ENCODE measurements around the gene WDR93. TPM values are rescaled to one million over a fixed set of nuclear protein-coding genes. Genes with fewer than 3 reads are reported as not detected.

Gene WDR93
- total RNA-seq, 1 donor from 2014 or later, result 0.16 TPM

DNA sequence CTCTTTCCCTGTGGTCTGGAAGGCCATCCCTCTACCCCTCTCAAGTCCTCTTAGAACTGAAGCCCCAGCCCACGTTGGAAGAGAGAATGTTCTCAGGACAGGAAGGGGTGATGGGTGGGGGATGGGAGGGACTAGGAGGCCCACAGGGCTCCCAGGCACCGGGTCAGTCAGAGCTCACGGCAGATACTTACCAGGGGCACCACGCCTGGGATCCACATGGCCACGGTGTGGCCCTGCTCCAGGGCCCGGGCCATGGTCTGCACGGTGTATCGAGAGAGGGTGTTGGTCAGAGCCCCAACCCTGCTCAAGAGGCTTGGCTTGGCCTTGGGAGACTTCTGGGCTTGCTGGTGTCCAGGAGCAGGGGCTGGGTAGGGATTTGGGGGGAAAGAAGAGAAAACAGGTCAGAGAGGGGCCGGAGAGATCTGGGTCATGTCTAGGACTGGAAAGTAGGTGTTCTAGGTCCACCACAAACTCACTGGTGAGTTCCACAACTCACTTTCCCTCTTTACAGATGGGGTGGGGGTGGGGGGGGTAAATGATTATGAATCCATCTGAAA lies 21.2 kb upstream of the WDR93 start:
- Mint-ChIP-seq H3K27me3 (peaks cover 19% of the 10 kb centered on the region), H3K4me3 (no peak overlapping the region), H3K4me1 (no peaks in the 10 kb centered on the region), H3K27ac (no peak overlapping the region), H3K36me3 (ENCODE audit: low read depth) (no peaks in the 10 kb centered on the region), H3K9me3 (no peaks in the 10 kb centered on the region)
- DNase-seq, result no peak
- POLR2A ChIA-PET, result no interaction called here
- intact Hi-C loops (cut with micrococcal nuclease), result no loop called here
- no peak for TF ChIP-seq CTCF (IDR thresholded peaks at IDR 0.05)
- ATAC-seq (ENCODE audit: low read depth), result no peak
- CTCF ChIA-PET, result no interaction called here

DNA sequence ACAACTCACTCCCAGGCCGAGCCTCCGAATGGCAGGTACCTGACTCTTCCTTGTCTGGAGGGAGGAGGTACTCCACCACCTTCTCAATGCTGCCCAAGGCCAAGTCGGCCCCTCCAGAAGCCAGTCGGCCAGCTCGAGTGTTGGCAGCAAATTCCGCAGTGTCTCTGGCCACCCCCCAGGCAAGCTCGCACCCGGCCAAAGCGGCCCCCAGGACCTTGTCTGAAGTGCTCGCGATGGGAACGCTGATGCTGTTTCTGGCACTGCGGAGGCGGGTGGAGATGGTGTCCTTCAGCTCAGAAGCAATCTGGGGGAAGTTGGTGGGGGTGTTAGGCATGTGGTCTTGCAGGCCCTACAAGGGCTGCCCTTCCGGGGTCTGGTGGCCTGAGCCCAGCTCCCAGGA lies 20.7 kb upstream of the WDR93 start:
- TF ChIP-seq CTCF (IDR thresholded peaks at IDR 0.05), result no peak
- CTCF ChIA-PET, result no interaction called here
- H3K4me3 Mint-ChIP-seq, result no peak overlapping the region
- DNase-seq, result no peak
- peaks cover 13% of the 10 kb centered on the region for H3K27me3 Mint-ChIP-seq
- H3K36me3 Mint-ChIP-seq (ENCODE audit: low read depth), result no peaks in the 10 kb centered on the region
- no peaks in the 10 kb centered on the region for H3K4me1 Mint-ChIP-seq
- intact Hi-C loops (cut with micrococcal nuclease), result no loop called here
- no peaks in the 10 kb centered on the region for H3K9me3 Mint-ChIP-seq
- no peak overlapping the region for H3K27ac Mint-ChIP-seq
- POLR2A ChIA-PET, result no interaction called here
- ATAC-seq (ENCODE audit: low read depth), result no peak

DNA sequence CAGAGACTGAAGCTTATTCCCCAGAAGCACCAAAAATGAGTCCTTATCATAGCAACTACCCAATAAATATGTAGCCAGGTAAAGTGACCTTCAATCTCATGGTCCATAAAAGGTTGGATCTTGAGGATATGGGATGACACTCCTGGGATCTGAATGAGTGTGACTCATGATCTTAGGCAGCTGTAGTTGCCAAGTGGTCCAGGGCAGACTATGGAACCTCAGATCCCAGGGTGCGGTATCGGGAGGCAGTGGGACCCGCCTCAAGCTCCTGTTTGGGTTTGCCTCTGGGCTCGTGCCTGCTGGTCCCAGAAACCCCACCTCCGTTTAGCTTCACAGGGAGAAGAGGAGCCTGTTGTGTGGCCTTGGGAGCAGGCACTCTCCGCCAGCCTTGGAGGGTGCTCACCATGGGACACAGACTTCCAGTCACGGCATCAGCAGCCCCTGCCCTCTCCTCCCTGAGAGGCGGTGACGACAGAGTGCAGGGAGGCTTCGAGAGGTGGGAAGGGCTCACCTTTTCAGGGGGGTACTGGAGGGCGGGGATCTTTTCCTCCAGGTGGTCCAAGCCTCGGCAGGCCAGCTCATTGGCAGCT lies 19.5 kb upstream of the WDR93 start:
- no peak overlapping the region for H3K4me3 Mint-ChIP-seq
- ATAC-seq (ENCODE audit: low read depth), result no peak
- no peaks in the 10 kb centered on the region for H3K9me3 Mint-ChIP-seq
- H3K27ac Mint-ChIP-seq, result no peak overlapping the region
- no peak for TF ChIP-seq CTCF (IDR thresholded peaks at IDR 0.05)
- no peaks in the 10 kb centered on the region for H3K36me3 Mint-ChIP-seq (ENCODE audit: low read depth)
- H3K27me3 Mint-ChIP-seq, result peaks cover 12% of the 10 kb centered on the region
- intact Hi-C loops (cut with micrococcal nuclease), result no loop called here
- DNase-seq, result no peak
- POLR2A ChIA-PET, result no interaction called here
- CTCF ChIA-PET, result no interaction called here
- no peaks in the 10 kb centered on the region for H3K4me1 Mint-ChIP-seq

GRCh38 chr15:89671687-89672086 lies 18.9 kb upstream of the WDR93 start:
- no peak for TF ChIP-seq CTCF (IDR thresholded peaks at IDR 0.05)
- ATAC-seq (ENCODE audit: low read depth) (no peak), DNase-seq (no peak)
- H3K4me1 Mint-ChIP-seq, result no peaks in the 10 kb centered on the region
- H3K27me3 Mint-ChIP-seq, result peaks cover 7% of the 10 kb centered on the region
- H3K4me3 Mint-ChIP-seq, result no peak overlapping the region
- intact Hi-C loops (cut with micrococcal nuclease), result no loop called here
- ChIA-PET POLR2A (no interaction called here), CTCF (no interaction called here)
- no peaks in the 10 kb centered on the region for H3K36me3 Mint-ChIP-seq (ENCODE audit: low read depth)
- no peak overlapping the region for H3K27ac Mint-ChIP-seq
- no peaks in the 10 kb centered on the region for H3K9me3 Mint-ChIP-seq

GRCh38 chr15:89672221-89673164 lies 18.1 kb upstream of the WDR93 start:
- H3K4me3 Mint-ChIP-seq, result no peak overlapping the region
- ChIA-PET POLR2A (no interaction called here), CTCF (no interaction called here)
- H3K9me3 Mint-ChIP-seq, result no peaks in the 10 kb centered on the region
- H3K36me3 Mint-ChIP-seq (ENCODE audit: low read depth), result no peaks in the 10 kb centered on the region
- TF ChIP-seq CTCF (IDR thresholded peaks at IDR 0.05), result no peak
- ATAC-seq (ENCODE audit: low read depth) (no peak), DNase-seq (no peak)
- peaks cover 6% of the 10 kb centered on the region for H3K27me3 Mint-ChIP-seq
- intact Hi-C loops (cut with micrococcal nuclease), result no loop called here
- no peaks in the 10 kb centered on the region for H3K4me1 Mint-ChIP-seq
- no peak overlapping the region for H3K27ac Mint-ChIP-seq

All from activated B cell treated with CpG ODN at 0.5 μM for 24 hours (primary cell).